Activated CD4-positive, alpha-beta T cell treated with anti-CD3 and anti-CD28 coated beads, Interleukin-2, amount 10 ng/mL, durations not matched to agents 24 days and 14 days (primary cell): Measurements from ENCODE around the gene PRKCQ. TPM values are rescaled to one million over a fixed set of nuclear protein-coding genes. Genes with fewer than 3 reads are reported as not detected.
A peak's percentile ranks its signal among the peaks of the same experiment; 100 is the strongest.

Experiments used
- DNase-seq: peaks from one replicate; pipeline ENCODE4 v3.0.0; 2022
- H3K27ac Mint-ChIP-seq: one replicate; pipeline ENCODE4 v1.8.0; 2022; ENCODE audit warnings: mild to moderate bottlenecking, mixed read lengths
- H3K27me3 Mint-ChIP-seq: one replicate; pipeline ENCODE4 v1.8.0; 2022; ENCODE audit warnings: mixed read lengths
- H3K36me3 Mint-ChIP-seq: one replicate; pipeline ENCODE4 v1.8.0; 2022; ENCODE audit warnings: low read depth, mild to moderate bottlenecking, mixed read lengths
- H3K4me1 Mint-ChIP-seq: one replicate; pipeline ENCODE4 v1.8.0; 2021; ENCODE audit warnings: mixed read lengths
- H3K4me3 Mint-ChIP-seq: one replicate; pipeline ENCODE4 v1.8.0; 2022; ENCODE audit warnings: mild to moderate bottlenecking, moderate library complexity, mixed read lengths
- H3K9me3 Mint-ChIP-seq: one replicate; pipeline ENCODE4 v1.8.0; 2021; ENCODE audit warnings: mixed read lengths
- intact Hi-C: fragments of 100-400 bp; cut with micrococcal nuclease; formaldehyde crosslinking; loops from one replicate; pipeline ENCODE4 v1.15.1; 2023
- total RNA-seq: library from RNA; stranded (reverse); gene quantifications from 2 replicates; pipeline ENCODE4 v1.2.3, GENCODE V29; 2022

The PRKCQ gene
- total RNA-seq, 1 donor from 2014 or later, result 36.0 TPM

DNA sequence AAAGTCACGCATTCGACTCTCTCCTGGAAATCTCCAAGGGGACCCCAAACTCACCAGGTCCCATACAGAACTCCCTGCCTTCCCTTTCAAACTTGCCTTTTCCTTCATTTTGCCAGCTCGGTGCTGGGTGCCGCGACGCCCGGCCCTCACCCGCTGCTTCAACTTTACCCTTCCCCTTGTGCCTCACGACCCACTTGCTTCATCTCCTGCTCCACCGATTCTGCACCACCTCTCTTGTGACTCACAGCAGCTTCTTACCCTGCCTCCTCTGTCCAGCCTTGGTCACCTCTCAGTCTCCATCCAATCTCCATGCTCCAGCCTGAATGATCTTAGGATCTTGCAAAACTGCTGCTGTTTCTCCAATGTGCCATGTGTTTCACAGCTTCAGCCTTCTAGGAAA is 59.9 kb downstream of the PRKCQ start:
- H3K9me3 Mint-ChIP-seq, result no peaks in the 10 kb centered on the region
- peak overlapping the region; percentile 9 for H3K4me3 Mint-ChIP-seq
- H3K27me3 Mint-ChIP-seq, result no peaks in the 10 kb centered on the region
- intact Hi-C loops, result no loop called here
- peaks cover 32% of the 10 kb centered on the region for H3K36me3 Mint-ChIP-seq
- H3K4me1 Mint-ChIP-seq, result peaks cover 52% of the 10 kb centered on the region
- peak overlapping the region; percentile 43 for H3K27ac Mint-ChIP-seq
- no peak for DNase-seq

GRCh38 chr10:6518791-6519429 is 61.2 kb downstream of the PRKCQ start:
- H3K27ac Mint-ChIP-seq, result peak overlapping the region; percentile 68
- peaks cover 61% of the 10 kb centered on the region for H3K4me1 Mint-ChIP-seq
- H3K36me3 Mint-ChIP-seq, result peaks cover 37% of the 10 kb centered on the region
- H3K9me3 Mint-ChIP-seq, result no peaks in the 10 kb centered on the region
- no peaks in the 10 kb centered on the region for H3K27me3 Mint-ChIP-seq
- intact Hi-C loops, result loop anchor here (1.0 kb wide), 2 partner anchors 11 to 46 kb away; no protein-coding TSS in a partner anchor
- peak overlapping the region; percentile 55 for H3K4me3 Mint-ChIP-seq
- peak; percentile 74 for DNase-seq

DNA sequence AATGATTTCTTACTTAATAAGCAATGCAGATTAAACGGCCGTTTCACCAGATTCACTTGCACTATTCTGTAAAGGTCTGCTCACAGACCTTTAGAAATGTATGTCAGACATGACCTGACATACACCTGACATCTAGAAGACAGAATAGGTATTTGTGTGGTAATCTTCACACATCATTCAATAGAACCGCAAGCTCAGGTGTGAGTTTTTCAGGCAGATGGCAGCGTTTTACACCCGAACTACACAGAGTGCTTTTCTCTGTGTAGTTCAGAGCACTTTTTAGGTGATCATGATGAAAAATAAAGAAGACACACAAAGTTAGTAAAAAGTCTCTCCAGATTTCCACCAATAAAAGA is 63.2 kb downstream of the PRKCQ start:
- intact Hi-C loops, result no loop called here
- Mint-ChIP-seq H3K27ac (no peak overlapping the region), H3K27me3 (no peaks in the 10 kb centered on the region), H3K4me3 (no peak overlapping the region), H3K36me3 (peaks cover 53% of the 10 kb centered on the region), H3K9me3 (no peaks in the 10 kb centered on the region), H3K4me1 (peaks cover 79% of the 10 kb centered on the region)
- no peak for DNase-seq

DNA sequence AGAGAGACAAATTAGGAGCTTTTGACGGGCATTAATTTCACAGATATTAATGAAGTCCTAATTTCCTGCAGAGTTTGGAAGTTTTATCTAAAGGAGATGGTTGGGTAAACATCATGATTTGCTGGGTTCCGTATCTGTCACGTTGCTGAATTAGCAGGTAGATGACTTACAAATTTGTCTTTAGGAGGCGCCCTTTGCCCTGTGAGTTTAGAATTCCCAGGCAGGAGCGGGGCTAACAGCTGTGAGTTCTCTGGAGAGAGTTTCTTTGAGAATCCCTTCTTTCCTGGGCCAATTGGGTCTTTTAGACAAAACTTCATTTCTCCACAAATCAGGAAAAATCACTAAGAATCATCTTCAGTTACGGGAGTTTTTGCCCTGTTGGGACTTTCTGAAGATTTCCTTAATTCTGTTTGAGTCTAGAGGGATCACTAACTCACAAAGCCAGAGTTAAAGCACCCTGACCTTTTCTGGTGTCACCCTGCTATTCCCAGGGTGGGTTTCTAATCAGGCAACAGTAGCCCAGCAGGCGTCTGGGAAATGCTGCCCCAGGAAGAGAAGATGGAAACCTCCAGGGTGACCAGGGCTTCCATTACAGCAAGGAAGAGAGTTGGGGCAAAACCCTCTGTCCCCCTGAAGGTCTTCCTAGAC is 63.7 kb downstream of the PRKCQ start:
- peaks cover 55% of the 10 kb centered on the region for H3K36me3 Mint-ChIP-seq

GRCh38 chr10:6514844-6515780 is 65.0 kb downstream of the PRKCQ start:
- peak overlapping the region; percentile 32 for H3K27ac Mint-ChIP-seq
- peaks cover 9% of the 10 kb centered on the region for H3K9me3 Mint-ChIP-seq
- intact Hi-C loops, result no loop called here
- no peak for DNase-seq
- H3K27me3 Mint-ChIP-seq, result no peaks in the 10 kb centered on the region
- H3K4me1 Mint-ChIP-seq, result peaks cover 70% of the 10 kb centered on the region
- H3K4me3 Mint-ChIP-seq, result no peak overlapping the region
- H3K36me3 Mint-ChIP-seq, result peaks cover 57% of the 10 kb centered on the region

More for the DNA sequence above, 63.7 kb downstream of the PRKCQ start:
- no peak for DNase-seq
- Mint-ChIP-seq H3K4me1 (peaks cover 80% of the 10 kb centered on the region), H3K27ac (no peak overlapping the region), H3K4me3 (no peak overlapping the region), H3K9me3 (peaks cover 2% of the 10 kb centered on the region), H3K27me3 (no peaks in the 10 kb centered on the region)
- intact Hi-C loops, result no loop called here

DNA sequence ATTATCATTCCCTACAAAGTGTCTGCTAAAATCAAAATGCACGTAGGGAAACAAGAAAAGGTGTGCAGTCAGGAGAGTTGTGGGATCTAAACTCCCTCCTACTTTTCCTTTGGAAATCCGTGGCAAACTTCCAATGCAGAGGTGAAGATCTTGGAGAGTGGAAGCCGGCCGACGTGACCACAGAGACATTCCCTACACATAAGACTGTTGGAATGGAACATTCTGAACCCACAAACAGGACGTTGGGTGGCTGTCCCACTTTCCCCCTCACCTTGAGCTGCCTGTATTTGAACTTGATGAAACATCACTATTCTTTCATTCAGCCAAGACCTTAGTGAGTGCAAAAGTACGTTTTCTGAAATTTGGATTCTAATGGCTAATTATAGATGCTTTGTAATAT is 65.9 kb downstream of the PRKCQ start:
- H3K4me3 Mint-ChIP-seq, result no peak overlapping the region
- no peaks in the 10 kb centered on the region for H3K27me3 Mint-ChIP-seq
- intact Hi-C loops, result no loop called here

DNA sequence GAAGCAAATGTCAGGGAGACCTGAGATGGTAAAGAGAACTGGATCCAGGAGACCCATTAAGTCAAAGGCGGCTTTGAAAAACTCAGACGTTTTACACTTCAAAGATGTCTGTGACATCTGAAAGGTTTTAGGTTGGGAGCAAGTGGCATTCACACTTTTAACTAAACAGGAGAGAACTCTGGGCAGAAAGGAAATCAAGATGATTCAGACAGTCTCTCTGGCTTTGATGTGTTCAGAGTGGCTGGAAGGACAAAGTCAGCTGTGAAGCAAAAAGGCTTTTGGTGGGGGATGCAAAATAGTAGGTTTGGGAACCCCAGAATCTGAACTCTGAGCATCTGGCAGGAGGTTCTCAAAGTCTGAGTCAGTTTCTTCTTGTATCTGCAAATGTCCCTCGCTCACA is 66.6 kb downstream of the PRKCQ start:
- intact Hi-C loops, result loop anchor here (1.0 to 2.0 kb wide), 4 partner anchors 9 to 65 kb away; no protein-coding TSS in a partner anchor
- DNase-seq, result peak; percentile 78
- Mint-ChIP-seq H3K27me3 (no peaks in the 10 kb centered on the region), H3K9me3 (peaks cover 11% of the 10 kb centered on the region), H3K4me1 (peaks cover 61% of the 10 kb centered on the region), H3K36me3 (peaks cover 71% of the 10 kb centered on the region), H3K4me3 (peak overlapping the region; percentile 75), H3K27ac (peak overlapping the region; percentile 91)

More for the DNA sequence above, 65.9 kb downstream of the PRKCQ start:
- H3K36me3 Mint-ChIP-seq, result peaks cover 65% of the 10 kb centered on the region
- H3K4me1 Mint-ChIP-seq, result peaks cover 61% of the 10 kb centered on the region
- peaks cover 9% of the 10 kb centered on the region for H3K9me3 Mint-ChIP-seq
- DNase-seq, result no peak
- H3K27ac Mint-ChIP-seq, result peak overlapping the region; percentile 91

- Mint-ChIP-seq H3K4me1 (peaks cover 69% of the 10 kb centered on the region), H3K4me3 (no peak overlapping the region), H3K27me3 (no peaks in the 10 kb centered on the region), H3K27ac (peak overlapping the region; percentile 41), H3K36me3 (peaks cover 81% of the 10 kb centered on the region), H3K9me3 (peaks cover 16% of the 10 kb centered on the region)
- intact Hi-C loops, result loop anchor here (2.0 kb wide), 2 partner anchors 13 to 67 kb away; no protein-coding TSS in a partner anchor
- no peak for DNase-seq
These were observed 67.9 kb downstream of the PRKCQ start for GRCh38 chr10:6512182-6512581.

DNA sequence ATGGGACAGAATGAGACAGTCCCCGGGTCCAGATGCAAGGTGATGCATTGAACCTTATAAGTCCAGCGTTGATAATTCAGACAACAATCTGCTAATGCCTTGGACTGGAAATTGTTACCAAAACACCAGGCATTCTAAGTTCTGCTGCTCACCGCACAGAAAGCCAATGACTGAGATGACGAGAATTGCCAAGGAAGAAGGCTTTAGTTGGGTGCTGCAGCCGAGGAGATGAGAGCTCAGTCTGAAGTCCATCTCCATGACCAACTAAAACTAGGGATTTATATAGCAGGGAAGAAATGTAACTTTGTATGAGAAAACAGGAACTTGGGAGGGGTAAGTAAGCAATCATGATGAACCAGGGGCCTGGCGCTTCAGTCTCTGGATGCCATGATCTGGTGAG is 68.7 kb downstream of the PRKCQ start:
- no peak overlapping the region for H3K4me3 Mint-ChIP-seq
- H3K36me3 Mint-ChIP-seq, result peaks cover 80% of the 10 kb centered on the region
- peaks cover 18% of the 10 kb centered on the region for H3K9me3 Mint-ChIP-seq
- H3K4me1 Mint-ChIP-seq, result peaks cover 64% of the 10 kb centered on the region
- no peak for DNase-seq
- intact Hi-C loops, result no loop called here
- peak overlapping the region; percentile 14 for H3K27ac Mint-ChIP-seq
- no peaks in the 10 kb centered on the region for H3K27me3 Mint-ChIP-seq

DNA sequence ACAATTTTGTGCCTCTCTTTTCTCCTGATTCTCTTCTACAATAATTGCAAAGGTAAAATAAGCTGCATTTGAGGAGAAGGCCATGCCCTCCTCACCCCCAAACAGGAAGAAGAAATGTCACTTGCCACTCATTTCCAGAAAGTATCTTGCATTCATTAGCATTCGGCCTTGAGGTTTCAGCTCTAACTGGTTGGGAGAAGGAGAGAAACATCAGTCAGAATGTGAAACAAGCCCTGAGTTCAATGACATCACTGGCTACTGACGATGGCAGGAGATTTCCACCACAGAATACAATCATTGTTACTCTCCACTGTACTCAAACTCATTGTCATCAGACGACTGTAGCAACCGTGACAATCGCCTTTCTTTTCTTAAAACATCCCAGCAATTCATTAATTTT is 72.8 kb downstream of the PRKCQ start:
- Mint-ChIP-seq H3K27me3 (no peaks in the 10 kb centered on the region), H3K9me3 (peaks cover 22% of the 10 kb centered on the region), H3K4me3 (peak overlapping the region; percentile 64), H3K36me3 (peaks cover 76% of the 10 kb centered on the region), H3K4me1 (peaks cover 52% of the 10 kb centered on the region), H3K27ac (peak overlapping the region; percentile 86)
- intact Hi-C loops, result loop anchor here (1.0 kb wide), 3 partner anchors 12 to 41 kb away; no protein-coding TSS in a partner anchor
- peak; percentile 84 for DNase-seq

- Mint-ChIP-seq H3K9me3 (peaks cover 14% of the 10 kb centered on the region), H3K4me3 (no peak overlapping the region), H3K27ac (peak overlapping the region; percentile 54), H3K4me1 (peaks cover 59% of the 10 kb centered on the region), H3K27me3 (no peaks in the 10 kb centered on the region), H3K36me3 (peaks cover 72% of the 10 kb centered on the region)
- DNase-seq, result no peak
- intact Hi-C loops, result no loop called here
These were observed 74.8 kb downstream of the PRKCQ start for GRCh38 chr10:6505300-6505699.

DNA sequence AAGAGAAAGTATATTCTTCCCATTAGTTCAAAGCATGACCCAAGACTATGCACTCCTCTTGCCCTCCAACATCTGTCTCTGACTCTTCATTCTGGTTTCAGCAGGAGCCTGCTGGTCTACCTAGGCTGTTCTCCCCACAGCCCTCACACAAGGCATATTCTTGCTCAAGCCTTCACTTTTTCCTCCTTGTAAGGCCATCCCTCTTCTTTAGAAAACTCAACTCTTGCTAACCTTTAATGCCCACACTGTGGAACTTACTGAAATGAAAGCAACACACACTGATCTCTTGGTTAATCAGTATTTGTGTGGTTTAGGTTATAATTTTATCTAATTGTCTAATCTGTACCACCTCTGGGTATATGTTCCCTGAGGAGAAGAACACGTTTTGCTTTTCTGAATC is 75.8 kb downstream of the PRKCQ start:
- Mint-ChIP-seq H3K4me1 (peaks cover 59% of the 10 kb centered on the region), H3K4me3 (peak overlapping the region; percentile 31), H3K27me3 (no peaks in the 10 kb centered on the region), H3K36me3 (peaks cover 64% of the 10 kb centered on the region), H3K27ac (peak overlapping the region; percentile 91), H3K9me3 (peaks cover 14% of the 10 kb centered on the region)
- intact Hi-C loops, result loop anchor here (1.0 kb wide), 1 partner anchor 9 kb away; no protein-coding TSS in a partner anchor
- no peak for DNase-seq

- Mint-ChIP-seq H3K4me3 (peak overlapping the region; percentile 48), H3K27me3 (no peaks in the 10 kb centered on the region), H3K36me3 (peaks cover 65% of the 10 kb centered on the region), H3K9me3 (peaks cover 13% of the 10 kb centered on the region), H3K4me1 (peaks cover 62% of the 10 kb centered on the region), H3K27ac (peak overlapping the region; percentile 81)
- no peak for DNase-seq
- intact Hi-C loops, result no loop called here
These were observed 76.9 kb downstream of the PRKCQ start for GRCh38 chr10:6503171-6503570.
